Stimulated activated CD4-positive, alpha-beta T cell treated with anti-CD3 and anti-CD28 coated beads, TNF-alpha, amount 100 ng/mL, for 1 hour (primary cell): ENCODE measurements around the gene FZD2.
"Not testable (repeated sequence)": the region's sequence is repeated elsewhere in the genome, so short reads cannot be mapped to it uniquely, and the experiment has no call there.

Source experiments
- DNase-seq, 3 donors: peaks; one replicate each; pipeline ENCODE4 v3.0.0-alpha.2; 2020; ENCODE audit warnings: low read depth in 3 of 3, low spot score in 1 of 3

FZD2 gene

DNA sequence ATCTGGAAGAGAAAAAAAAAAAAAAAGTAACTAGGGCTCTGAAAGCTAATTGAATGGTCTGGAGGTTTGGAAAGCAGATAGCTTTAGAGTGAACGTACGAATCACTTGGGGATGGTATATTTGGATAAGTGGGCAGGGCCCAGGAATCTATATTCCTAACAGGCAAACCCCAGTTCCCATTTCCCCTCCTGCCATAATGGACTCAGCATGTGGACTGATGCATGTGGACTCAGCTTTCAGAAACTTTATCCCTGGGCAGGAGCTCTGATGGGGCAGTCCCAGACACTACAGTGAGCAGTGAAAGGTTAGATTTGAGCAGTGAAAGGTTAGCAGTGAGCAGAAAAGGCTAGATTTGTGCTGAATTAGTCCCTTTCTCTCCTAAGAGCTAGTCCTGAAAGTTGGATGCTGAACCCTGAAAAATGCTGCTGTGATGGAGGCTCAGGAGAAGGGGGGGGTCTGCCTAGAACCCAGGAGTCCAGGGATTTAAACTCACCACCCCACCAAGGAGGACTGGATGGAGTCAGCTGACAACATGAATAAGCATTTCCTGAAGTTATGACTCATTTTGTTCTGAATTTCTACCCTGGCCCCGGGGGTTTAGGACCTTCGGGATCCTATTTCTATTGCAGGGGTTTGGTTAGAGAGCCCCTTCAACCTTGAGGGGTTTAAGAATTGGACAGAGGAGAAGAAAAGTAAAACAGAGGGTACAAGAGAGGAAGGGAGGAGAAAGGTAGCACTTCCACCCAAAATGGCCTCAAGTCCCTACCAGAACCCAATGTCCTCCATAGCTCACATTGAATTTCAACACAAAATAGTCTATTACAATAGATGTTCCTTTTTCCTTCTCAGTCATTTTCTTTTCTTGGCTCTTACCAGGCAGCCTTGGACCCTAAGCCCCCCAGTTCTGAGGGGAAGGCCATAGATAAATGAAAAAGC lies 10.3 kb upstream of the FZD2 start:
- no peak for DNase-seq

DNA sequence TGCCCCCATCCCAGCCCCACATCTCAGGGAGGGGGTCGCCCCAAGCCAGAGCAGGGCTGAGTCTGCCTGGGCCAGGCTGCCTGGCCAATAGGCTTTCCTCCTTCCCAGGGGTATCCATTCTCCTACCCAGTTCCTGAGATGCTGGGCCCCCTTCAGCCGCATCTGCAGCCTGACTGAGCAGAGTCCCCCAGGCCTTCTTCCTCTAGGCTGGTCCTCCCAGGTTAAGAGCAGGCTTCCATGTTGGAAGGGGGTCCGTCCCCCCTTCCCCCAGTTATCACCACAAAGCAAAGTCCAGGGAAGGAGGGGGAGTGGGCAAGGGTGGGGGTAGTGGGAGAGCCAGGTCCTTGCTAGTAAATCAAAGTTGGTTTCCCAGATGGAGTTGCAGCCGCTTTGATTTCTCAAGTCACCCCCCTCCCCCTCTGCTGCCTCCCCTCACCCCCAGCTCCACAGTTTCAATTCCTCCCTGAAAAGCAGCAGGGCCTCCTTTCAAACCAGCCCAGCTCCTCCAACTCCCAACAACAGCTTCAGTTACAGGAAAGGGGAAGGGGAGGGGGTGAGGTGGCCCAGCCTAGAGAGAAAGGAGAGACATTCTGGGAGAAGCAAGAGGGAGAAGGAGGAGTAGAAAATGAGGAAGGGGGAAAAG lies 9.5 kb upstream of the FZD2 start:
- DNase-seq = no peak

DNA sequence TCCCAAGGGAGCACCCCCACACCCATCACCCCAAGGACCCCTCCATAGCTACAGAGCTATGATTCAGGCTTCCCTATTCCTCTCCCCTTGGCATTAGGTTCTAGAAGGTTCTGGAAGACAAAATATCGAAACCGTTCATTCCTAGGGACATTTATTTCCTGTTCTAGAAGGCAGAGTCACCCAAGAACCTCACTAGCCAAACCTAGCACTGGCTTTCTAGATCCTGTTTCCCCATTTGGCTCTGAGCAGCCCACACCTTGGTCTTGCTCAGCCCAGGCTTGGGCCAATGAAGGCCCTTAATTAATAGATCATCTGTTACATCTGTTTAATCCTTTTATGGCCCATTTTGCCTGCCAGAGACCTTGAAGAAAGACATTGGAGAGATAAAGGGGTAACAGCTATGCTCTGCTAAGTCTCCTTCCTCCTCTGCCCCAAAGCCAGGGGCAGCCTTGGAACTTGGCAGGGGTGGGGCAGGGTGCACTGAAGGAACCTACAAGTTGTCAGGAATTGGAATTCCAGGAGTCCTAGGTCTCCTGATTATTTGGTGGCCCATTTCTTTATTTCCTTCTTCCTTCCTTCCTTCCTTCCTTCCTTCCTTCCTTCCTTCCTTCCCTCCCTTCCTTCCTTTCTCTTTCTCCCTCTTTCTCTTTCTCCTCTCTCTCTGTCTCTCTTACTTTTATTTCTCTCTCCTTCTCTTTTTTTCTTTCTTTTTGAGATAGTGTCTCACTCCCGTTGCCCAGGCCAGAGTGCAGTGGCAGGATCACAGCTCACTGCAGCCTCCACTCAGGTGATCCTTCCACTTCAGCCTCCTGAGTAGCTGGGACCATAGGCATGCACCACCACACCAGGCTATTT lies 8.7 kb upstream of the FZD2 start:
- no peak for DNase-seq

DNA sequence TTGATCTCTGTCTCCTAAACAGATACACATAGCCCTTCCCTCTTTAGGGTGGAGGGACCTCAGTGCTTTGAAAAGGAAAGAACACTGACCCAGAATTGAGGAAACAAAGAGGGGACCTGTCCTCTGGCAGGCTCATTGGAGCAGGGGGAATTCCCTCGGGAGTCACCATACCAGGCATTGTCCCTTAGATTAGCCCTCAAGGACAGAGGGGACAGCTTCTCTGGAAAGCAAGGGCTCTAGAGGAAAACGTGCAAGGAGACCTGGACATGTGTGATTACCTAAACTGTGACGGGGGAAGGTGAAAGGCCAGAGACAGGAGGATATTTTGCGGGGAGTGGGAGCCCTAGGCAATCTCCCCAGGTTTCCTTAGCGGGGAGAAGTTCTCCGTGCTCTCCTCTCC lies 7.6 kb upstream of the FZD2 start:
- DNase-seq = no peak

DNA sequence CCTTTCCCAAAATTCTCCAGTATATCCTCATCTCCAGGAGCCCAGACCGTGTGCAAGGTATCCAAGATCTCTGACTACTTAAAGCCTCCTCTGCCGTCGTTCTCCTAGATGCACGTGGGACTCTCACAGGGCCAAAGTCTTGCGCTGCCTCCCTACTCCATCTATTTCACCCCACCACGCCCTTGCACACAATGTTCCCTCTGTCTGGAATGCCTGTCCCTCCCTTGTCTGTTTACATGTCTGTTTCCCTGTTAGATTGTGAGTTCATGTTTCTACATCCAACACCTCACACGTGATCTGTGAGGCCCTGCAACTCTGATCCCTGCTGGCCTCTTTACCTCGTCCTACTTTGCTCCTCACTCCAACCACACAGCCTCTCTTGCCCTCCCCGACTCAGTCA lies 4.9 kb upstream of the FZD2 start:
- DNase-seq = no peak

DNA sequence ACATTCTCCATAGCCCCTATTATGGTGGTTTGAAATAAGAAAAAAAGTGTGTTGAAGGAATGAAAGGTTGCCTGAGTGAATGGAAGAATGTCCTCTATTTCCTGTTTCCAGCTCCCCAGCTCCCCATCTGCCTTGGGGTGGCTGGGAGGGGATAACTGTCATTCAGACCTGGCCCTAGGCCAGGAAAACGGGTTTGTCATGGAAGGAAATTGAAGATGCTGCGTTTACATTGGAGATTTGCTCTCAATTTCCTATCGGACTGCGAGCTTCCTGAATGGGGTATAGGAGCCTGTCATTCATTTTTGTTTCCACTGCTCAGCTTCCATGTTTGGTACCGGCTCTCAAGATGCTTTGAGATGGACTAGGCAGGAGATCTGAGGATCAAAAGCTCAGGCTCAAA lies 2.2 kb upstream of the FZD2 start:
- DNase-seq = no peak

DNA sequence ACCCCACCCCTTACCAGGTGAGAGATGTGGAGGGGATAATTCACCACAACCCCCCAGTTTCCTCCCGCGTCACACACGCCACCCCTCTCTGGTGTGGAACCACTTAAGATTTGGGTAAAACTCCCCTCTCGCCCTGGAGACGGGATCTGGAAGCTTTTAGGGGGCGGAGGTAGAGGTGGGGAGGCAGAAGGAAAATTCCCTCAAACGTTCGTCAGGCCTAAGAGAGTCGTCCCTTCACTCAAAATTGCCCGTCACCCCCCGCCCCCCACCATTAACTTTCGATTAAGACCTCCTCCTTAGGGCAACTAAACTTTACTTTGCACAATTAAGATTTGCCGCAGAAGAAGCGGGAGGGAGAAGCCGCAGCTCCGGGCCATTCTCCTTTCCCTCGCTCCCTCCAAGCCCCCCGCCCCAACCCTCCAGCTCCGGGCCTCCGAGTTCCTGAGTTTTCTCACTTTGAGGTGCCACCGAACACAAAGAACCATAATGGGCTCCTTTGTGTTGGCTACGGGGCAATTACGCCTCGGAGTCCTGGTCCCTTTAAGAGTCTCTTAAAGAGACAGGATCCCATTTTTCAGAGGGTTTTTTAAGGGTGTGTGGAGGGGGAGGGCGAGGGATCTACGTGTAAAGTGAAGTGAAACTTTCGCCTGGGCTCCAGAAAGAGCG lies 985 bp upstream of the FZD2 start:
- DNase-seq = no peak

DNA sequence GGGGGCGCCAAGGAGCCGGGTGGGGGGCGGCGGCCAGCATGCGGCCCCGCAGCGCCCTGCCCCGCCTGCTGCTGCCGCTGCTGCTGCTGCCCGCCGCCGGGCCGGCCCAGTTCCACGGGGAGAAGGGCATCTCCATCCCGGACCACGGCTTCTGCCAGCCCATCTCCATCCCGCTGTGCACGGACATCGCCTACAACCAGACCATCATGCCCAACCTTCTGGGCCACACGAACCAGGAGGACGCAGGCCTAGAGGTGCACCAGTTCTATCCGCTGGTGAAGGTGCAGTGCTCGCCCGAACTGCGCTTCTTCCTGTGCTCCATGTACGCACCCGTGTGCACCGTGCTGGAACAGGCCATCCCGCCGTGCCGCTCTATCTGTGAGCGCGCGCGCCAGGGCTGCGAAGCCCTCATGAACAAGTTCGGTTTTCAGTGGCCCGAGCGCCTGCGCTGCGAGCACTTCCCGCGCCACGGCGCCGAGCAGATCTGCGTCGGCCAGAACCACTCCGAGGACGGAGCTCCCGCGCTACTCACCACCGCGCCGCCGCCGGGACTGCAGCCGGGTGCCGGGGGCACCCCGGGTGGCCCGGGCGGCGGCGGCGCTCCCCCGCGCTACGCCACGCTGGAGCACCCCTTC lies 484 bp downstream of the FZD2 start:
- DNase-seq = no peak

DNA sequence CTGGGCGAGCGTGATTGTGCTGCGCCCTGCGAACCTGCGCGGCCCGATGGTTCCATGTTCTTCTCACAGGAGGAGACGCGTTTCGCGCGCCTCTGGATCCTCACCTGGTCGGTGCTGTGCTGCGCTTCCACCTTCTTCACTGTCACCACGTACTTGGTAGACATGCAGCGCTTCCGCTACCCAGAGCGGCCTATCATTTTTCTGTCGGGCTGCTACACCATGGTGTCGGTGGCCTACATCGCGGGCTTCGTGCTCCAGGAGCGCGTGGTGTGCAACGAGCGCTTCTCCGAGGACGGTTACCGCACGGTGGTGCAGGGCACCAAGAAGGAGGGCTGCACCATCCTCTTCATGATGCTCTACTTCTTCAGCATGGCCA lies 1.0 kb downstream of the FZD2 start:
- no peak for DNase-seq

DNA sequence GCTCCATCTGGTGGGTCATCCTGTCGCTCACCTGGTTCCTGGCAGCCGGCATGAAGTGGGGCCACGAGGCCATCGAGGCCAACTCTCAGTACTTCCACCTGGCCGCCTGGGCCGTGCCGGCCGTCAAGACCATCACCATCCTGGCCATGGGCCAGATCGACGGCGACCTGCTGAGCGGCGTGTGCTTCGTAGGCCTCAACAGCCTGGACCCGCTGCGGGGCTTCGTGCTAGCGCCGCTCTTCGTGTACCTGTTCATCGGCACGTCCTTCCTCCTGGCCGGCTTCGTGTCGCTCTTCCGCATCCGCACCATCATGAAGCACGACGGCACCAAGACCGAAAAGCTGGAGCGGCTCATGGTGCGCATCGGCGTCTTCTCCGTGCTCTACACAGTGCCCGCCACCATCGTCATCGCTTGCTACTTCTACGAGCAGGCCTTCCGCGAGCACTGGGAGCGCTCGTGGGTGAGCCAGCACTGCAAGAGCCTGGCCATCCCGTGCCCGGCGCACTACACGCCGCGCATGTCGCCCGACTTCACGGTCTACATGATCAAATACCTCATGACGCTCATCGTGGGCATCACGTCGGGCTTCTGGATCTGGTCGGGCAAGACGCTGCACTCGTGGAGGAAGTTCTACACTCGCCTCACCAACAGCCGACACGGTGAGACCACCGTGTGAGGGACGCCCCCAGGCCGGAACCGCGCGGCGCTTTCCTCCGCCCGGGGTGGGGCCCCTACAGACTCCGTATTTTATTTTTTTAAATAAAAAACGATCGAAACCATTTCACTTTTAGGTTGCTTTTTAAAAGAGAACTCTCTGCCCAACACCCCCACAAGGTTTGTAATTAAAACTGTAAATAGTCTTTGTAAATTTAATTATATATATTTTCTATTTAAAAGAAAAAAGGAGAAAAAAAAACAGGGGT lies 1.7 kb downstream of the FZD2 start:
- DNase-seq = no peak

DNA sequence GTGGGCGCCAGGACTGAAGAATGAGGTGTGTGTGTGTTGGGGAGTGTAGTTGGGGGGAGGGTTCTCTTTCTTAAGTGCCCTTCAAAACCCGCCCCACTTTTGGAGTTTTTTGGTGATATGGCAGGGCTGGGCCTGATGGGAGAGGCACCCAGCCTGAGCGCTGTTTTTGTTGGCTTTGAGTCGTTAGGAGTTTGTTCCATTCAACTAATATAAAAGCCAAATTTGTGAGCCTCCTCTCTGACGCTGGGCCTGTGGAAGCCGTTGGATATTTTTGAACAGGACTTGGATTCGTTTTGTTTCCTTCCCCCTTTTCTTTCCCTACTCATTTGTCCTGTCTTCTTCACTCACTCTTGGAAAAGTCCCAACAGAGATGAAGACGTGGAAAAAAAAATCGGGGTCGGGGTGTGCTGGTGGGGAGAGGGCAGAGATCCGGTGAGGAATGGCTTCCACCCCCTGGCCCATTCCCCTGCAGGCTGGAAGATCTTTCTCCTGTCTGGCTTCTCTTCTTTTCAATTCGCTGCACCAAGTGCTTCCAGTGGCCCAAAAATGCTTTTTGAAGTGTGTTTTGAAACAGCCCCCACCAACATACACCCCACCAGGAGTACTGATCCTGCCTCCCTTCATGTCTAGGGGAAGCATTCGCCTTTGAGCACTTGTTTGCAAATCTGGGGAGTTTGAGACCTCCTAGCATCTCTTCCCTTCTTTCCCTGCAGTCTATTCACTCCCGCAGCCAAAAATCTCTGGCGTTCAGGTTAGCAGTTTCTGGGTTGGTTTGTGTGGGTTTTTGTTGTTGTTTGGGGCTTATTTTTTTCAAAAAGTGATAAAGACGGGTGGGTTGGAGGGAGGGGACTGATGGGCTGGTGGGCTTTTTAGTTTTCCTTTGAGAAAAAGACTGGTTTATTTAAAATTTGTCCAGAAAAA lies 2.6 kb downstream of the FZD2 start:
- no peak for DNase-seq

DNA sequence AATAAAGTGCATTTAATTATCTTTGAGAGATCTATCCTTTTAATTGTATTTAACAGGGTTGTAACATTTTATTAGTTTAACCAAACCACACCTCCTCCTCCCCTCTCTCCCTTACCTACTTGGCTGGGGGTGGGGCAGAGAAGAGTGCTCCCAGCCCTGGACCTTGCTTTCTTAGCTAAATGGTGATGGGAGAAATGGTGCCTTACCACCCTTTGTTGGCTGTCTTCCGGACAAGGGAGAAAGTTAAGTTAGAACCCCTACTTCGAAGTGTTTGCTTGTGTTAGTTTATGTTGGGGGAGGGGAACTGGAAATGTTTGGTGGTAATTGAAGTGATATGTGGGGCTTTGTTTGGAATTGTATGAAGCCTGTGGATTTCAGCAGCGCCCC lies 3.9 kb downstream of the FZD2 start:
- DNase-seq = no peak

DNA sequence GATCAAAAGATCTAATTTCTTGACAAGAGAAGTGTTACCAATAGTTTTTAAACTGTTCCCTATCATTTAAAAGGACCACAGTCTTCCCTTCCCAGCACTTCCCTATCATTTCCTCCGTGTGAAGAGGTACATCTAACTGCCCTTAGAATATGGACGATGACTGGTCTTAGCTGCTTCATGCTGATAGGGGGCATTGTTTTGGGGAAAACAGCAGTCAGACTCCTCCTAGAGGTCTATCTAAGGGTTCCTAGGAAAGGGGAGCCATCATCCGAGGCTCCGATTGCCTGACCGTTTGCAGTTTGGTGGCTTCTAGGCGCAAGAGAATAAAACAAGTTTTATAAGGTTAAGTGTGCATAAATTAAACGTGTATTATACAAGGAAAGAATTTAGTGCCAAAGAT lies 7.1 kb downstream of the FZD2 start:
- no peak for DNase-seq

DNA sequence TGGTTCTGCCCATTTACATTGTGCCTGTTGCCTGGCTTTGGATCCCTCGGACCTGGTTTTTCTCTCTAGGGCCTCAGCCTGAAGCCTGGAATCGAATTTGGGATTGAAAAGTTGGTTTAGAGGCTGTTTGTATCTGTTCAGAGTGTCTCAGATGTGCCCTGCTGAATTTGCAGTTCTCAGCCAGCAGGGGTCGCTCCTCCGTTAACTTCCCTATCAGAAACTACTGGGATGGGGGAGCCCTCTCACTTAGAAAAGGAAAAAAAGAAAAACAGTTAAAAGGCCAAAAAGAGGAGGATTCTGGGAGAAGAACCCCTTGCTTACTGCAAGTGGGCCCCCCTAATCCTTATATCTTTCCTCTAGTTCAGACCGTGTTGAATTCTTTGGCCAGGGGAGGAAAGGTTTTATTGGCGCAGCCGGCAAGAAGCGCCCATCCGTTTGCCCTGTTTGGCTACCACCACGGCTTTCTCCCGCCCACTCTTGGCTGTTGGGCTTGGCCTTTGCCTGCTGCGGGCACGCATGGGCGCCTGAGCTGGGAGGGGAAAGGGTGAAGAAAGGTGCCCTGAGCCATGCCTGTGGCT lies 8.7 kb downstream of the FZD2 start:
- no peak for DNase-seq

DNA sequence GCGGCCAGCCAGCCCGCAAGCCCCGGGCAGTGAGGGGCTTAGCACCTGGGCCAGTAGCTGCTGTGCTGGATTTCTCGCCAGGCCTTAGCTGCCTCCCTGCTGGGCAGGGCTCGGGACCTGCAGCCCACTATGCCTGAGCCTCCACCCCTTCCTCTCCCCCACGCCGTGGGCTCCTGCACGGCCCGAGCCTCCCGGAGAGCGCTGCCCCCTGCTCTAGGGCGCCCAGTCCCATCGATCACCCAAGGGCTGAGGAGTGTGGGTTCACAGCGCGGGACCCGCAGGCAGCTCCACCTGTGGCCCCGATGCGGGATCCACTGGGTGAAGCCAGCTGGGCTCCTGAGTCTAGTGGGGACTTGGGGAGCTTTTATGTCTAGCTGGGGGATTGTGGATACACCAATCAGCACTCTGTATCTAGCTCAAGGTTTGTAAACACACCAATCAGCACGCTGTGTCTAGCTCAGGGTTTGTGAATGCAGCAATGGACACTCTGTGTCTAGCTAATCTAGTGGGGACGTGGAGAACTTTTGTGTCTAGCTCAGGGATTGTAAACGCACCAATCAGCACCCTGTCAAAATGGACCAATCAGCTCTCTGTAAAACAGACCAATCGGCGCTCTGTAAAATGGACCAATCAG lies 11.1 kb downstream of the FZD2 start:
- not testable (repeated sequence) for DNase-seq

DNA sequence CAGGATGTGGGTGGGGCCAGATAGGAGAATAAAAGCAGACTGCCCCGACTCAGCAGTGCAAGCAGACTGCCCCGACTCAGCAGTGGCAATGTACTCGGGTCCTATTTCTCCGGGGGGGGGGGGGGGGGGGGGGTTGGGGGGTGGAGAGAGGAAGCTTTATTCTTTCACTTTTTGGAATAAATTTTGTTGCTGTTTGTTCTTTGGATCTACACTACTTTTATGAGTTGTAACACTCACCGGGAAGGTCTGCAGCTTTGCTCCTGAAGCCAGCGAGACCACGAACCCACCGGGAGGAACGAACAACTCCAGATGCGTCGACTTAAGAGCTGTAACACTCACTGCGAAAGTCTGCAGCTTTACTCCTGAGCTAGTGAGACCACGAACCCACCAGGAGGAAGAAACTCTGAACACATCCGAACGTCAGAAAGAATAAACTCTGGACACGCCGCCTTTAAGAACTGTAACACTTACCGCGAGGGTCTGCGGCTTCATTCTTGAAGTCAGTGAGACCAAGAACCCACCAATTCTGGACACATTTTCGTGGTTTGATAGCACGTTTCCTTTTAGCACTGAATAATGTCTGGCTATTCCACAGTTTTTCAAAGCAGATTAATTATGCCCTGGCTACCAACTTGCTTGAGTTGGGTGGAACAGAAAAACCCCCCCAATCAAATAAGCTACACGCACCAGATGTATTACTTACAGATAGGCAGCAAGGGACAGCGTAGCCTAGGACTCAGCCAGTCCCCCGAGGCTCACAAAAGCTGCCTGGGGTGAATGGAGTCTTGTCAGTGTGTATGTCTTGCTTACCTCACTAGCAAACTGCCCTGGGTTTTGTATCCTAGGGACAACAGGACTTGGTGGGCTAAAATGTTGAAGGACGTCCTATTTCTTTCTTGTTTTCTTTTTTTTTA lies 11.9 kb downstream of the FZD2 start:
- DNase-seq = no peak

DNA sequence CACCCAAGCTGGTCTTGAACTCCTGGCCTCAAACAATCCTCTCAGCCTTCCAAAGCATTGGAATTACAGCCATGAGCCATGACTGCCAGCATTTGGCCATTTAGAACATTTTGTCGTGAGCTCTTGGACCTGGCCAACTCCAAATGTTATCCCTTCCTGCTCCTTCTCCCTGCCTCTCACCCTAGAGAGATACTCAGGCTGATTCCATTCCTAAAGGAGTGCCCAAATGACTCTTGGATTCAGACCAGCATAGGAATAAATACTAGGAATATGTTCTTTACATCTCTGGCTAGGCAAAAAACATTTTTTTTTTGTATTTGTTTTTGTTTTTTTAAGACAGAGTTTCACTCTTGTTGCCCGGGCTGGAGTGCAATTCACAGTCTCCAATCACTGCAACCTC lies 15.5 kb downstream of the FZD2 start:
- DNase-seq = no peak
